HG02870 (cell line): ENCODE measurements around the gene TINAG.
"Not testable (repeated sequence)": the region's sequence is repeated elsewhere in the genome, so short reads cannot be mapped to it uniquely, and the experiment has no call there.

ENCODE experiments used
- ATAC-seq: cut with Tn5 transposase; IDR thresholded peaks from one replicate; pipeline ENCODE4 v1.9.1; 2021; ENCODE audit warnings: mild to moderate bottlenecking, moderate library complexity; ENCODE audit not compliant: unreplicated experiment

The TINAG gene

DNA sequence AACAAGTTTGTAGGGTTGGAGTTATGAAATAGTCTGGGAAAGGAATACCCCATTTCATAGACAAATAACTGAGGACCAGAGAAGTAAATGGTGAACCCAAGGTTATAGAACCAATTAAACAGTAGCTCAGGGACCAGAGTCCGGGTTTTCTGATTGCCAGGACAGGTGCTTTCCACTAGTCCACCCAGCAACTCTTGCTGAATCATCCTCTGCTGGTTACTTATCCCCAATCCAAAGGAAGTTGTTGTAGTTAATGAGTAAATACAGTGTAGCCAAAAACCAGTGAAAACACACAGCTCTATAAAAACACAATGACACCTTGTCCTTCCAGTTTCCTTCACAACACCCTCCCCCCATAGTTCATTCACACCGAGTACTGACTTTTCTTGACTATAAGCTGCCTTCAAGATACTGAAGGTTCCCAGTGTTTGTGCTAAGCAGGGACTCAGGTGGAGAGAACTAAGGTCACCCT lies 766 bp upstream of the TINAG start:
- no peak for ATAC-seq

DNA sequence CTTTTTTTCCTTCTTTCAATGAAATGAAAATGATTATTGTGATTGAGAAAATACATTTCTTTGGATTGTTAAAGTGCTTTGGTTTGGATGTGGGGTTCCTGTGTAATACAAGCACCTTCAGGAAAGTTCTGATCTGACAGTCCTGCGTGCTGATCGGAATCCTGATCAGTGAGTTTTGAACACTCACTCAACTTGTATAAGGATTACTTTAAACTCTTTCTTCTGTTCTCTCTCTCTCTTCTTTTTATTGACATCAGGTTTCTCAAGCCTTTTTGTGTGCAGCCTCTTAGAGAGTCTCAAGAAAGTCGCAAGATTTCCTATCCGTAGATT lies 710 bp downstream of the TINAG start:
- no peak for ATAC-seq

- ATAC-seq = no peak
Measured at GRCh38 chr6:54310377-54311152, 2.3 kb downstream of the TINAG start.

- ATAC-seq = no peak
Measured at GRCh38 chr6:54315656-54316055, 7.4 kb downstream of the TINAG start.

GRCh38 chr6:54320871-54321270 lies 12.6 kb downstream of the TINAG start:
- ATAC-seq = no peak

DNA sequence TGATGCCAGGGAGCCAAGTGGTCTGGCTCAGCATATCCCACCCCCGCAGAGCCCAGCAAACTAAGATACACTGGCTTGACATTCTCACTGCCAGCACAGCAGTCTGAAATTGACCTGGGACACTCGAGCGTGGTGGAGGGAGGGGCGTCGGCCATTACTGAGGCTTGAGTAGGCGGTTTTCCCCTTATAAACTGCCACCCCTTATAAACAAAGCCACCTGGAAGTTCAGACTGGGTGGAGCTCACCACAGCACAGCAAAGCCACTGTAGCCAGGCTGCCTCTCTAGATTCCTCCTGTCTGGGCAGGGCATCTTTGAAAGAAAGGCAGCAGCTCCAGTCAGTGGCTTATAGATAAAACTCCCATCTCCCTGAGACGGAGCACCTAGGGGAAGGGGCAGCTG lies 19.4 kb downstream of the TINAG start:
- ATAC-seq = no peak

GRCh38 chr6:54331571-54331970 lies 23.3 kb downstream of the TINAG start:
- ATAC-seq = not testable (repeated sequence)

- no peak for ATAC-seq
Measured at GRCh38 chr6:54335871-54336270, 27.6 kb downstream of the TINAG start.

DNA sequence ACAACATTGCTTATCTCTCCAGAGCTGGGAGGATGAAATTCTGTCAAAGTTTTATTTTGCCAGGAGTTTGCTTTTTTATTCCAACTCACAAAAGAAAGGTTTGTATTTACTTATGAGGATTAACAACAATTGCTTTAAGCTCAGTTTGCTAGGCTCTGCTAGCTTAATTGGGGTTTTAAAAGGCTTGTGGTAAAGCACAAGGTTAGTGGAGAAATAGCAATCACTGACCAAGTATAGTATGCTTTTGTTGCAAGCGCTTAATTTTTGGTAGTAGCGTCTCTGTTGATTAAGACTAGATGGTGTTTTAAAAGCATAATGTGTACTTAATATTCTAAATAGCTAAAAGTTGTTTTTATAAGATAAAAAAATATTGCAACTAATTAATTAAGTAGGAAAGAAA lies 45.7 kb downstream of the TINAG start:
- no peak for ATAC-seq

- no peak for ATAC-seq
Measured at GRCh38 chr6:54354608-54355007, 46.4 kb downstream of the TINAG start.

DNA sequence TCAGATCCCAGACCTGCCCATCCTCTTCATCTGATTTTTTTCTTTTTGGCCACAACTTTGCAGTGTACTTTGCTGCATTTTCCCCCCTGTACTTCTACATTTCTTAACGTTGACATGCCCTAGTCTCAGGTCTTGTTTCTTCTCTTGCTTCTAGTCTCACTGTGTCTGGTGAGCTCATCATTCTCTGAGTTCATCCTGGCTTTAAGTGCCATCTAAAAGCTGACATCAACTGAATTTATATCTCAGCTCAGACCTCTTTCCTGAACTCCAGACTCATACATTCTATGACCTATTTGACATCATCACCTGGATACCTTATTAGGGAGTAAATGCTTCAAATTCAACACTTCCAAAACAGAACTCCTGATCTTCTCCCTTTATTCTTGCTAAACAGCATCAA lies 48.9 kb downstream of the TINAG start:
- no peak for ATAC-seq

DNA sequence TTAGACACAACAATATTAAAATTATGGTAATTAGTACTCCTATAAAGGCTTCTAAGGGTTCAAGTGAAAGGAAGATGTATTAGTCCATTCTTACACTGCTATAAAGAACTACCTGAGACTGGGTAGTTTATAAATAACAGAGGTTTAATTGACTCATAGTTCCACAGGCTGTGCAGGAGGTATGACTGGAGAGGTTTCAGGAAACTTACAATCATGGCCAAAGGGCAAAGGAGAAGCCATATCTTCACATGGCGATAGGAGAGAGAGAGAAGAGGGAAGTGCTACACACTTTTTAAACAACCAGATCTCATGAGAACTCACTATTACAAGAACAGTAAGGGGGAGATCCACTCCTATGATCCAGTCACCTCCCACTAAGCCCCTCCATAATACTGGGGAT lies 52.9 kb downstream of the TINAG start:
- ATAC-seq = no peak

DNA sequence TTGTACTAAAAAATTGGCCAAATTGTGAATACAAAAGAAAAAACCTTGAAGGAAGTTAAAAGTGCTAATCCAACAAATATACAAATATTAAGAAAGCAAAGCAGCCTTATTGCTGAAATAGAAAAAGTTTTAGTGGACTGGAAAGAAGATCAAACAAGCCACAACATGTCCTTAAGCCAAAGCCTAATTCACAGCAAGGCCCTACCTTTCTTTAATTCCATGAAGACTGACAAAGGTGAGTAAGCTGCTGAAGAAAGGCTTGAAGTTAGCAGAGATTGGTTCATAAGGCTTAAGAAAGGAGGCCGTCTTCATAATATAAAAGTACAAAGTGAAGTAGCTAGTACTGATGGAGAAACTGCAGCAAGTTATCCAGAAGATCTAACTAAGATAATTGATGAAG lies 53.5 kb downstream of the TINAG start:
- ATAC-seq = no peak

DNA sequence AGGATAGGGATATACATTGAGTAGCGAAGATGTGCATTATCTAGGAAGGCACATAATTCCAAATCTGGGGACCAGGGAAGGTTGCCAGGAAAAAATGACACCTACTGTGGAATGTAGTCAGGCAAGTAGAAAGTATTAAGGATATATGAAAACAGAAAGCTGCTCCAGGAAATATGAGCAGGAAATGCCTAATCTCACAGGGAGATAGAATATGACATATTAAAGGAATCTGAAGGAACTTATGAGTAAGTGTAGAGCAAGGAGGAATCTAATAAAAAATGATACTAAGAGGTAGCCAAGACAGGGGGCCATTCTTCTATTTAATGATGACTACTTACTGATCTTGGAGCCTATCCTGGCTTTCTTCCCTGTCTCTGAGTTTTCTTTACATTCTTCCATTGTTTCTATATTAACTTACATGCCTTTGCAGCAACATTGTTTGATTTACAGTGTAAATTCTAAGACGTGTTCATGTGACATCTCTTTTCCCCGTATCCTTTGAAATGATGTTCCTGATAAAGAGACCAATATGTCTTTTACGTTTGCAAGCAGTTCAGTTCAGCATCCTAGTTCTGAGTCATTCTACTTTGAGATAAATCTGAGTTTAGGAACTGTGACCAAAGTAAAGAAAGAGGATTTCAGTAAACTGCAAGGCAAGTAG lies 58.6 kb downstream of the TINAG start:
- no peak for ATAC-seq

DNA sequence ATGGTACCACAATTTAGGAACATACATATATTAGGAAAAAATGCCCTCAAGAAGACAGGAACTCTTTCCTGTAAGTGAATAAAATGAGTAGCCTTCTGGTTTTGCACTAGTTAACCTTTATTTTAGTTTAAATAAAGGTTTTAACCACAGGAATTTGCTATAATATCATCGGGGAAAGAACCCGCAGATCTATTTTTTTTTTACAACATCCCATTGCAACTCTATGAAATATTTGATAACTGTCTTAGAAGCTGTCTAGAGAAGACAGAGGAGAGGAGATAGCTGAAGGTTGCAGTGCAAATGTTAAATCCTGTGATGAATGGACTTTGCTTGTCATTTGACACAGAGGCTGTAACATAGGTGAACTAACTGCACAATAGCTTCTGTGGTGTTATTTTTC lies 69.5 kb downstream of the TINAG start:
- no peak for ATAC-seq

DNA sequence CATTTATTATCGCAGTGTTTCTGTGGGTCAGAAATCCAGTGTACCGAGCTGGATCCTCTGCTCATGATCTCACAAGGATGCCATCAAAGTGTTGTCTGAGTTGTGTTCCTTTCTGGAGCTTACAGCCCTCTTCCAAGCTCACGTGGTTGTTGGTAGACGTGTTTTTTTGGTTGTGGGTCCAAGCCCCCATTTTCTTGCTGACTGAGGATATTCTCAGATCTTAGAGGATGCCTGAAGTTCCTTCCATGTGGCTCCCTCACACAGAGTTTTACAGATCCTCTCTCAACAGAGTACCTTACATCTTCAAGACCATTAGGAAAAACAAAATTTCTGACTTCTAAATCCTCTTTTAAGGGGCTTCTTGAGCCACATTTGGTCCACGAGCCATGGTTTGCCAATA lies 78.1 kb downstream of the TINAG start:
- no peak for ATAC-seq

DNA sequence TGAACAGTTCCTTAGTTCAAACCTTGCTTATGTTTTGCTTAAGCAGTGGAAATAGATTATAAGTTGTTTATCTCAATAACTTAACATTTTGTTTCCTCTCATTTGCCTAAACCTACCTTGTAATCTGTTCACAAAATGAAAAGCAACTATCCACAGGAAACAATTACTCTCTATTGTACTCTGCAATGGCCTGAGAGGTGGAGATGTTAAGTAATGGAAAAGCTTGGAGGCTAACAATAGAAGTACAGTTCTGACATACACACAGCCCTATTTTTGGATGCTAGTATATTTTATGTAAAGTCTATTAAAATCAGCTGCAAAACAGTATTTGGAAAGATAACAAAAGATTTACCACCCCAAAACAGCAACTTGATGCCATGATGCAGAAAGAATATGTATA lies 82.1 kb downstream of the TINAG start:
- no peak for ATAC-seq

- no peak for ATAC-seq
Measured at GRCh38 chr6:54391577-54391976, 83.3 kb downstream of the TINAG start.

DNA sequence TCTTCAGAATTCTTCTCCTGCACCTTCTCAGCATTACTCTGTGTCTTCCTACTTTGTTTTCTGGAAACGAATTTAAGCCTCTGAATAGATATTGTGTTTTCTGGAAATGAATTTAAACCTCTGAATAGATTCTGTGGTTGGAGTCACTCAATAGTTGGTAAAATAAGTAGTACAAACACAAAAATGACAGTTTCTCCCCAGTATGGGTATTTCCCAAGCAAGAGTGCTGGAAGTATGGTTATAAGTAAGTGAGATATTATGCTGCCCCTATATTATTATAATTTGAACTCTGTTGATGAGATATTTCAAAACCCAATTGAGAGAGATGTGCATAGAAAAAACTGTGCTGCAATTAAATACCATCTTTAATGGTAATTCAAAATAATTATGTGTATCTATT lies 94.9 kb downstream of the TINAG start:
- peak; percentile 84 for ATAC-seq

DNA sequence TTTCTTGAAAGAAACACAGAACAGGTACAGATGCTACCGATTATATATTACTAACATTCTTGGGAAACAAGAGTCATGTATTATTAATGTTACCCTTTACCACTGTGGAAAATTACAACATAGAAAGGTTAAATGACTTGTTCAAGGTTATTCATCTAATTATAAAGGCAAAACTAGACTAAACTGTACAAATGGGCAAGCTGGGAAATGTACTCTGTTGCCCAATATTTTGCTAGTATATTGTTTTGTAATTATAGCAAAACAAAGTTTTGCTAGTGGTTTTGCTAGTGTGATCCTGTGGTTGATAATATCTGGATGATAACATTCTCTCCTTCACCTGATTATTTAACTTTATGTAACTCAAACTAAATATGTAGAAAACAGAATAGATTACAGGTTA lies 96.5 kb downstream of the TINAG start:
- no peak for ATAC-seq

GRCh38 chr6:54411767-54412166 lies 103.5 kb downstream of the TINAG start:
- no peak for ATAC-seq

GRCh38 chr6:54415517-54415916 lies 107.3 kb downstream of the TINAG start:
- ATAC-seq = no peak

GRCh38 chr6:54419885-54420284 lies 111.6 kb downstream of the TINAG start:
- ATAC-seq = no peak
